ENCODE results near the gene CAPN5.

DNA sequence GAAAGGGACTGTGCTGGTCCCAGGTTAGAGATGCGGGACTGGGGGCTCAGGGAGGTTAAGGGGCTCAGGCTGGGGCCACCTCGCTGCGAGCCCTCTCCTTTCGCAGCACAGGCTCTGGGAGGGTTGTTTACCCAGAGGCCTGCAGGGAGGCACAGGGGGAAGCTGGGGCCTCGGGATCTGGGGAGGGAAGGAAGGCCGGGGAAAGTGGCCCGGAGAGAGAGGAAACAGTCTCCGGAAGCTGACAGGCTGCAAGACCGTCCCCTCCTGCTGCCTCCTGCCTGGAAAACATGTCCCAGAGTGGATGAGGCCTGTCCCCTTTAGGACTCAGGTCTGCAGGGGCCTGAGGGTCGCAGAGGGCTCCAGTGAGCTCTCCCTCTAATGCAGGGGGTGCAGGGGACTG is 106.7 kb downstream of the CAPN5 start:
- TF ChIP-seq TCF7L2 (IDR thresholded peaks at IDR 0.05; ENCODE audit: low read depth, low read length) (no peak), POLR2AphosphoS5 (IDR thresholded peaks at IDR 0.05; ENCODE audit: low read depth, low read length) (no peak)
- TF ChIP-seq, protein P1, sequence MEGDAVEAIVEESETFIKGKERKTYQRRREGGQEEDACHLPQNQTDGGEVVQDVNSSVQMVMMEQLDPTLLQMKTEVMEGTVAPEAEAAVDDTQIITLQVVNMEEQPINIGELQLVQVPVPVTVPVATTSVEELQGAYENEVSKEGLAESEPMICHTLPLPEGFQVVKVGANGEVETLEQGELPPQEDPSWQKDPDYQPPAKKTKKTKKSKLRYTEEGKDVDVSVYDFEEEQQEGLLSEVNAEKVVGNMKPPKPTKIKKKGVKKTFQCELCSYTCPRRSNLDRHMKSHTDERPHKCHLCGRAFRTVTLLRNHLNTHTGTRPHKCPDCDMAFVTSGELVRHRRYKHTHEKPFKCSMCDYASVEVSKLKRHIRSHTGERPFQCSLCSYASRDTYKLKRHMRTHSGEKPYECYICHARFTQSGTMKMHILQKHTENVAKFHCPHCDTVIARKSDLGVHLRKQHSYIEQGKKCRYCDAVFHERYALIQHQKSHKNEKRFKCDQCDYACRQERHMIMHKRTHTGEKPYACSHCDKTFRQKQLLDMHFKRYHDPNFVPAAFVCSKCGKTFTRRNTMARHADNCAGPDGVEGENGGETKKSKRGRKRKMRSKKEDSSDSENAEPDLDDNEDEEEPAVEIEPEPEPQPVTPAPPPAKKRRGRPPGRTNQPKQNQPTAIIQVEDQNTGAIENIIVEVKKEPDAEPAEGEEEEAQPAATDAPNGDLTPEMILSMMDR (IDR thresholded peaks at IDR 0.05), result no peak
- TF ChIP-seq, protein P2, sequence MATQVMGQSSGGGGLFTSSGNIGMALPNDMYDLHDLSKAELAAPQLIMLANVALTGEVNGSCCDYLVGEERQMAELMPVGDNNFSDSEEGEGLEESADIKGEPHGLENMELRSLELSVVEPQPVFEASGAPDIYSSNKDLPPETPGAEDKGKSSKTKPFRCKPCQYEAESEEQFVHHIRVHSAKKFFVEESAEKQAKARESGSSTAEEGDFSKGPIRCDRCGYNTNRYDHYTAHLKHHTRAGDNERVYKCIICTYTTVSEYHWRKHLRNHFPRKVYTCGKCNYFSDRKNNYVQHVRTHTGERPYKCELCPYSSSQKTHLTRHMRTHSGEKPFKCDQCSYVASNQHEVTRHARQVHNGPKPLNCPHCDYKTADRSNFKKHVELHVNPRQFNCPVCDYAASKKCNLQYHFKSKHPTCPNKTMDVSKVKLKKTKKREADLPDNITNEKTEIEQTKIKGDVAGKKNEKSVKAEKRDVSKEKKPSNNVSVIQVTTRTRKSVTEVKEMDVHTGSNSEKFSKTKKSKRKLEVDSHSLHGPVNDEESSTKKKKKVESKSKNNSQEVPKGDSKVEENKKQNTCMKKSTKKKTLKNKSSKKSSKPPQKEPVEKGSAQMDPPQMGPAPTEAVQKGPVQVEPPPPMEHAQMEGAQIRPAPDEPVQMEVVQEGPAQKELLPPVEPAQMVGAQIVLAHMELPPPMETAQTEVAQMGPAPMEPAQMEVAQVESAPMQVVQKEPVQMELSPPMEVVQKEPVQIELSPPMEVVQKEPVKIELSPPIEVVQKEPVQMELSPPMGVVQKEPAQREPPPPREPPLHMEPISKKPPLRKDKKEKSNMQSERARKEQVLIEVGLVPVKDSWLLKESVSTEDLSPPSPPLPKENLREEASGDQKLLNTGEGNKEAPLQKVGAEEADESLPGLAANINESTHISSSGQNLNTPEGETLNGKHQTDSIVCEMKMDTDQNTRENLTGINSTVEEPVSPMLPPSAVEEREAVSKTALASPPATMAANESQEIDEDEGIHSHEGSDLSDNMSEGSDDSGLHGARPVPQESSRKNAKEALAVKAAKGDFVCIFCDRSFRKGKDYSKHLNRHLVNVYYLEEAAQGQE (IDR thresholded peaks at IDR 0.05; ENCODE audit: insufficient read depth in 1 of 2, low read depth in 2 of 2, low read length in 1 of 2), result no peak
